IMR-90 (cell line): ENCODE measurements around the gene TNS1. TPM values are rescaled to one million over a fixed set of nuclear protein-coding genes. Genes with fewer than 3 reads are reported as not detected.

Experiments used
- ATAC-seq: fragments of 200-7000 bp; cut with Tn5 transposase; 2 replicates; pipeline ENCODE4 v1.9.1; 2020; ENCODE audit warnings: low read depth, mild to moderate bottlenecking, moderate library complexity
- BruUV-seq: library from RNA; stranded (reverse); fragments of 400-500 nt; replicated peaks from 2 replicates; lab custom pipeline; 2021; lab: Mats Ljungman, UMichigan
- CTCF ChIA-PET: fragments of 300-600 bp; formaldehyde crosslinking; extraction: SDS; loops from one replicate; lab custom pipeline; 2021; ENCODE audit warnings: antibody characterized with exemption; lab: Yijun Ruan, JAX
- POLR2A ChIA-PET: fragments of 300-600 bp; sonication (Branson Sonifier 250); formaldehyde crosslinking; loops from one replicate; lab custom pipeline; 2022; ENCODE audit warnings: antibody characterized with exemption; ENCODE audit not compliant: unreplicated experiment; lab: Charles Lee
- DNase-seq: peaks from one replicate; pipeline ENCODE4 v3.0.0; 2013
- H2AFZ ChIP-seq: replicated peaks from 2 replicates; pipeline ENCODE3; 2013; ENCODE audit warnings: low read length, mild to moderate bottlenecking; ENCODE audit not compliant: poor library complexity
- H2AK5ac ChIP-seq: 2 replicates; pipeline ENCODE4 v1.6.1; 2013; ENCODE audit warnings: low read depth, low read length, inconsistent platforms
- H2AK9ac ChIP-seq: replicated peaks from 2 replicates; pipeline ENCODE3; 2013; ENCODE audit warnings: mild to moderate bottlenecking, low read depth, low read length, moderate library complexity; ENCODE audit not compliant: poor library complexity
- H2BK120ac ChIP-seq: 2 replicates; pipeline ENCODE4 v1.6.1; 2013; ENCODE audit warnings: low read depth, low read length, inconsistent platforms
- H2BK15ac ChIP-seq: 3 replicates; pipeline ENCODE4 v1.6.1; 2013; ENCODE audit warnings: low read depth, low read length, inconsistent platforms
- H2BK20ac ChIP-seq: 2 replicates; pipeline ENCODE4 v1.6.1; 2013; ENCODE audit warnings: low read depth, mild to moderate bottlenecking, inconsistent platforms, low read length, moderate library complexity
- H2BK5ac ChIP-seq: 2 replicates; pipeline ENCODE4 v1.6.1; 2013; ENCODE audit warnings: mild to moderate bottlenecking, low read depth, low read length, inconsistent platforms; ENCODE audit not compliant: poor library complexity, severe bottlenecking
- H3K14ac ChIP-seq: replicated peaks from 2 replicates; pipeline ENCODE4 v1.6.1; 2013; ENCODE audit warnings: low read depth, low read length, inconsistent platforms
- H3K18ac ChIP-seq: 2 replicates; pipeline ENCODE4 v1.6.1; 2013; ENCODE audit warnings: low read depth, low read length, control low read depth
- H3K23ac ChIP-seq: 2 replicates; pipeline ENCODE4 v1.6.1; 2013; ENCODE audit warnings: low read depth, low read length, inconsistent platforms
- H3K27ac ChIP-seq: 2 replicates; pipeline ENCODE4 v1.5.1; 2013; ENCODE audit warnings: mild to moderate bottlenecking, control low read depth, low read length; ENCODE audit not compliant: insufficient read depth
- H3K27me3 ChIP-seq: 2 replicates; pipeline ENCODE4 v1.6.1; 2013; ENCODE audit warnings: low read length; ENCODE audit not compliant: control insufficient read depth, insufficient read depth
- H3K36me3 ChIP-seq: 2 replicates; pipeline ENCODE4 v1.6.1; 2013; ENCODE audit warnings: low read length, mixed read lengths; ENCODE audit not compliant: control insufficient read depth, insufficient read depth
- H3K4ac ChIP-seq: 2 replicates; pipeline ENCODE4 v1.6.1; 2013; ENCODE audit warnings: low read depth, low read length, inconsistent platforms
- H3K4me1 ChIP-seq: 2 replicates; pipeline ENCODE4 v1.6.1; 2013; ENCODE audit warnings: low read length, mixed read lengths; ENCODE audit not compliant: control insufficient read depth, insufficient read depth
- H3K4me2 ChIP-seq: 2 replicates; pipeline ENCODE4 v1.6.1; 2013; ENCODE audit warnings: low read depth, mild to moderate bottlenecking, control low read depth, low read length, moderate library complexity
- H3K4me3 ChIP-seq: 2 replicates; pipeline ENCODE4 v1.5.1; 2013; ENCODE audit warnings: low read depth, mild to moderate bottlenecking, control low read depth, low read length, moderate library complexity; ENCODE audit not compliant: insufficient read depth
- H3K56ac ChIP-seq: 2 replicates; pipeline ENCODE4 v1.6.1; 2013; ENCODE audit warnings: low read length, inconsistent platforms; ENCODE audit not compliant: insufficient read depth; ENCODE audit errors: extremely low read depth
- H3K79me1 ChIP-seq, 2 experiments: 2 replicates each; pipeline ENCODE4 v1.6.1; 2013; ENCODE audit warnings: low read length in 2 of 2, inconsistent platforms in 1 of 2, low read depth in 1 of 2
- H3K9ac ChIP-seq: 2 replicates; pipeline ENCODE4 v1.6.1; 2013; ENCODE audit warnings: low read depth, low read length, control low read depth
- H3K9me1 ChIP-seq: 2 replicates; pipeline ENCODE4 v1.6.1; 2013; ENCODE audit warnings: low read length, inconsistent platforms; ENCODE audit not compliant: insufficient read depth
- H3K9me3 ChIP-seq: 2 replicates; pipeline ENCODE4 v1.6.1; 2013; ENCODE audit warnings: low read length; ENCODE audit not compliant: control insufficient read depth, insufficient read depth
- H4K20me1 ChIP-seq: 2 replicates; pipeline ENCODE4 v1.6.1; 2013; ENCODE audit warnings: low read length, inconsistent platforms; ENCODE audit not compliant: insufficient read depth
- H4K5ac ChIP-seq: 2 replicates; pipeline ENCODE4 v1.6.1; 2013; ENCODE audit warnings: mild to moderate bottlenecking, low read depth, low read length, control low read depth
- H4K8ac ChIP-seq, 2 experiments: 2 replicates each; pipeline ENCODE4 v1.6.1; 2013; ENCODE audit warnings: low read depth in 2 of 2, low read length in 2 of 2, control low read depth in 1 of 2, inconsistent platforms in 1 of 2
- H4K91ac ChIP-seq: 2 replicates; pipeline ENCODE4 v1.6.1; 2013; ENCODE audit warnings: low read depth, low read length, inconsistent platforms; ENCODE audit not compliant: insufficient read depth
- BHLHE40 ChIP-seq: fragments of 150-350 bp; IDR thresholded peaks from 2 replicates; pipeline ENCODE4 v1.6.1; 2016; ENCODE audit warnings: mild to moderate bottlenecking, low read depth, low read length
- CEBPB ChIP-seq: IDR thresholded peaks from 2 replicates; pipeline ENCODE4 v1.6.1; 2012; ENCODE audit warnings: low read depth, low read length, improper control_type of control experiment
- CHD1 ChIP-seq: IDR thresholded peaks from 2 replicates; pipeline ENCODE4 v1.6.1; 2012; ENCODE audit warnings: low read depth, low read length, improper control_type of control experiment
- ELK1 ChIP-seq: fragments of 150-350 bp; IDR thresholded peaks from 2 replicates; pipeline ENCODE4 v1.6.1; 2016; ENCODE audit warnings: low read depth, mild to moderate bottlenecking, low read length, moderate library complexity, borderline replicate concordance
- FOS ChIP-seq: fragments of 150-350 bp; IDR thresholded peaks from 2 replicates; pipeline ENCODE4 v1.6.1; 2016; ENCODE audit warnings: low read depth, low read length
- MAFK ChIP-seq: IDR thresholded peaks from 2 replicates; pipeline ENCODE4 v1.6.1; 2012; ENCODE audit warnings: low read depth, low read length, improper control_type of control experiment
- MAZ ChIP-seq: IDR thresholded peaks from 2 replicates; pipeline ENCODE4 v1.6.1; 2012; ENCODE audit warnings: low read depth, mild to moderate bottlenecking, low read length, improper control_type of control experiment, moderate library complexity, borderline replicate concordance
- MXI1 ChIP-seq: IDR thresholded peaks from 2 replicates; pipeline ENCODE4 v1.6.1; 2012; ENCODE audit warnings: low read depth, mild to moderate bottlenecking, low read length, moderate library complexity, borderline replicate concordance
- NFE2L2 ChIP-seq: fragments of 150-350 bp; IDR thresholded peaks from 2 replicates; pipeline ENCODE4 v1.6.1; 2016; ENCODE audit warnings: low read depth, mild to moderate bottlenecking, low read length
- POLR2A ChIP-seq: IDR thresholded peaks from 2 replicates; pipeline ENCODE4 v1.6.1; 2012; ENCODE audit warnings: mild to moderate bottlenecking, low read depth, low read length
- RAD21 ChIP-seq: IDR thresholded peaks from 2 replicates; pipeline ENCODE4 v1.6.1; 2012; ENCODE audit warnings: low read length, improper control_type of control experiment
- RFX5 ChIP-seq: IDR thresholded peaks from 2 replicates; pipeline ENCODE4 v1.8.0; 2012; ENCODE audit warnings: low read depth, mild to moderate bottlenecking, low read length, moderate library complexity
- WGBS, 2 experiments: methylation state at CpG; one replicate each; pipeline versions ENCODE4 v1.1.5 to v1.1.7; 2013; ENCODE audit warnings: missing lambda C conversion rate in 2 of 2; ENCODE audit not compliant: insufficient read length in 1 of 2; ENCODE audit errors: extremely low coverage in 2 of 2; 5-methylcytosine and 5-hydroxymethylcytosine counted together
- dilution Hi-C: fragments of 300-500 bp; cut with HindIII; formaldehyde crosslinking; loops from one replicate; pipeline ENCODE4 v1.14.3; 2018; ENCODE audit warnings: low sequenced_read_pairs; ENCODE audit not compliant: unreplicated experiment
- in situ Hi-C: fragments of 300-500 bp; cut with MboI; formaldehyde crosslinking; loops from 3 replicates; pipeline ENCODE4 v1.14.3; 2019; ENCODE audit warnings: low sequenced_read_pairs, inconsistent platforms, mixed read lengths
- intact Hi-C: fragments of 100-400 bp; cut with micrococcal nuclease; formaldehyde crosslinking; loops from 2 replicates; pipeline ENCODE4 v1.10.0; 2022
- polyA plus RNA-seq, 3 experiments: library from polyadenylated mRNA; depleted of rRNA; stranded (reverse); fragments of >200 nt; gene quantifications; 2 replicates each; pipeline ENCODE4 v1.2.3, GENCODE V29; 2012; ENCODE audit warnings: low replicate concordance in 1 of 3
- total RNA-seq: library from RNA; depleted of rRNA; stranded (reverse); fragments of >200 nt; gene quantifications from 2 replicates; pipeline ENCODE4 v1.2.3, GENCODE V29; 2012
- TF ChIP-seq, protein P1 (sequence below): conservative IDR thresholded peaks from 2 replicates; pipeline ENCODE4 v1.5.1; 2012; ENCODE audit warnings: mild to moderate bottlenecking, low read depth, low read length, improper control_type of control experiment

Gene TNS1
- total and polyA plus RNA-seq, 2 of the 4 experiments (the other 2 are of a cell fraction), result 41.1 to 45.2 TPM

GRCh38 chr2:217842017-217842416 lies 160.8 kb downstream of the TNS1 start:
- H4K8ac ChIP-seq, result no peak overlapping the region
- H4K20me1 ChIP-seq, result peaks cover 51% of the 10 kb centered on the region
- peaks cover 32 to 70% of the 10 kb centered on the region in 2 experiments for H3K79me1 ChIP-seq
- no peak overlapping the region for H3K27ac ChIP-seq
- TF ChIP-seq BHLHE40 (no peak), ELK1 (no peak), NFE2L2 (no peak), MAZ (no peak), FOS (no peak), RAD21 (no peak), RFX5 (no peak), CEBPB (no peak), MXI1 (no peak), POLR2A (no peak), MAFK (no peak), CHD1 (no peak)
- TF ChIP-seq, protein P1, sequence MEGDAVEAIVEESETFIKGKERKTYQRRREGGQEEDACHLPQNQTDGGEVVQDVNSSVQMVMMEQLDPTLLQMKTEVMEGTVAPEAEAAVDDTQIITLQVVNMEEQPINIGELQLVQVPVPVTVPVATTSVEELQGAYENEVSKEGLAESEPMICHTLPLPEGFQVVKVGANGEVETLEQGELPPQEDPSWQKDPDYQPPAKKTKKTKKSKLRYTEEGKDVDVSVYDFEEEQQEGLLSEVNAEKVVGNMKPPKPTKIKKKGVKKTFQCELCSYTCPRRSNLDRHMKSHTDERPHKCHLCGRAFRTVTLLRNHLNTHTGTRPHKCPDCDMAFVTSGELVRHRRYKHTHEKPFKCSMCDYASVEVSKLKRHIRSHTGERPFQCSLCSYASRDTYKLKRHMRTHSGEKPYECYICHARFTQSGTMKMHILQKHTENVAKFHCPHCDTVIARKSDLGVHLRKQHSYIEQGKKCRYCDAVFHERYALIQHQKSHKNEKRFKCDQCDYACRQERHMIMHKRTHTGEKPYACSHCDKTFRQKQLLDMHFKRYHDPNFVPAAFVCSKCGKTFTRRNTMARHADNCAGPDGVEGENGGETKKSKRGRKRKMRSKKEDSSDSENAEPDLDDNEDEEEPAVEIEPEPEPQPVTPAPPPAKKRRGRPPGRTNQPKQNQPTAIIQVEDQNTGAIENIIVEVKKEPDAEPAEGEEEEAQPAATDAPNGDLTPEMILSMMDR, result no peak
- 88% methylated on average over 2 of the region's 2 CpGs; no CpG with 5 or more reads in 1 of the 2 experiments for WGBS, 2 experiments
- no peak overlapping the region for H3K14ac ChIP-seq
- no peak overlapping the region for H3K4ac ChIP-seq
- H2BK20ac ChIP-seq, result no peak overlapping the region
- in situ Hi-C loops (no loop called here), intact Hi-C loops (no loop called here), dilution Hi-C loops (no loop called here)
- H3K4me3 ChIP-seq, result no peak overlapping the region
- H3K9ac ChIP-seq, result no peak overlapping the region
- ChIA-PET CTCF (no interaction called here), POLR2A (no interaction called here)
- H2AK9ac ChIP-seq, result no peak overlapping the region
- no peak overlapping the region for H2AFZ ChIP-seq
- no peak overlapping the region for H3K23ac ChIP-seq
- H3K9me1 ChIP-seq, result peaks cover 23% of the 10 kb centered on the region
- peaks cover 6% of the 10 kb centered on the region for H3K4me1 ChIP-seq
- H2AK5ac ChIP-seq, result no peak overlapping the region
- no peak for DNase-seq
- peaks cover 6% of the 10 kb centered on the region for H3K9me3 ChIP-seq
- no peak overlapping the region for H3K4me2 ChIP-seq
- no peak overlapping the region for H3K56ac ChIP-seq
- no peak overlapping the region for H2BK120ac ChIP-seq
- H4K91ac ChIP-seq, result no peak overlapping the region
- no TSS peak for BruUV-seq
- H4K5ac ChIP-seq, result no peak overlapping the region
- ATAC-seq, result no peak
- H3K36me3 ChIP-seq, result peaks cover 37% of the 10 kb centered on the region
- no peak overlapping the region for H2BK5ac ChIP-seq
- H3K27me3 ChIP-seq, result no peaks in the 10 kb centered on the region
- no peak overlapping the region for H3K18ac ChIP-seq
- no peak overlapping the region for H2BK15ac ChIP-seq
